Glomerular visceral epithelial cell (primary cell): ENCODE measurements around the gene CSHL1.

Experiments
- DNase-seq: peaks from one replicate; pipeline ENCODE4 v3.0.0-alpha.2; 2016; ENCODE audit errors: extremely low spot score

The CSHL1 gene

DNA sequence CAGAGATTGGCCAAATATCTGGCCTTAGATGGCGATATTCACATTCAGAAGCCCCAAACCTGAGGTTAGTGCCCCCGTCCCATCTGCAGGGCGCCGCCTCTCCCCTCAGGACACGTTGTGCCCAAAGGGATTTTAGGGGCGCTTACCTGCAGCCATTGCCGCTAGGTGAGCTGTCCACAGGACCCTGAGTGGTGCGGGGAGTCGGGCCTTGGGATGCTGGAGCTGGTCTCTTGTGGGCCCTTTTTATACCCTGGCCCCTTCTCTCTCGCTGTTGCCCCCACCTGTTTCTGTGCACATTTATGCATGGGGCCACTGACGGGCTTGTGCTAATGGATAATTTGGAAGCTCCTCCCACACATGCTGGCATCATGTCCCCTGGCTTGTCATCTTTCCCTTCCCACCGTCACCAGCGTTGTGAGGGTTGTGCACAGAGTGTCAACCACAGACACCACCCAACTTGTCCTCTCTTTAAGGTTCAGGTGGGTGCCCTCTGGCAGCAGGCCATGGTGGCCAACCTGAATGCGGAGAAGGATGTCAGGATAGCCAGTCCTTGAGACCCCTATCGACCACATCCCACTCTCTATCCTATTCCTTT, at the start of gene CSHL1:
CSHL1 (minus strand) TSS at position 218 of the 595 bp plus-strand sequence; CDS start at position 156, 62 bp downstream.
- no peak for DNase-seq

GRCh38 chr17:63960430-63960829, 49.4 kb upstream of the CSHL1 start:
- DNase-seq = no peak

DNA sequence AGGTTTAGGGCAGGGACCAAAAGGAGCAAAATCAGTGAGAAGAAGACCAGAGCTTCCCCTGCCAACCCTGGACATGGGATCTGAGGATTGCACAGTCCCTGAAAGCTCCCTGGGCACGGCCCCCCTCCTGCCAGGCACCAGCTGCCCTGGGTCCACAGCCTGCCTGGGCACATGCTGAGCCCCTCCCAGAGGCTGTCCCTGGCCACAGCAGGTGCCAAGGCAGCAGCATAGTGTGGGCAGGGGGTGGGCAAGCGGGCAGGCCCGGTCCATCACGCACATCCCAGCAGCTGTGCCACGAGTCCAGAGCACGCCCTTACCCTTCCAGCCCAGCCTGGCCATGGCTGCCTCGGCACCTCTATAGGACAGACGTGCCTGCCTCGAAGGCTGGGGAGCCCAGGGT, 48.9 kb upstream of the CSHL1 start:
- DNase-seq = no peak

GRCh38 chr17:63956296-63956920, 45.4 kb upstream of the CSHL1 start:
- DNase-seq = no peak

DNA sequence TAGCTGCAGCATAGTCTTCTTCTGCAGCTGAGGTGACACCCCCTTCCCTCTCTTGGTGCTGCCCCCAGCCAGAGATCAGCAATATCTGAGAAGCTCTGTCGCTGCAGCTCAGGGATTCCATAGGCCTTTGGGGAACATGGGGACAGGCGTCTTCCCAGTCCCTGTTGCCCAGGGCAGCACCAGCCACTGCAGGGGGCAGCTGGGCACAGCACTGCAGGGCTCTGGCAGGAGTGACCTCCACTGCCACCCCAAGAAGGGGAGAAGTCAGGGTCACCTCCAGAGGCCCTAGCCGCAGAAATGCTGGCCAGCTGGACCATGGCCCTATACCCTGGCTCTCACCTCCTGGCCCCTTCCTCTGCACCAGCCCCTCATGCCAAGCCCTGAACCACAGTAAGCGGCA, 44.7 kb upstream of the CSHL1 start:
- no peak for DNase-seq

- DNase-seq = no peak
Measured at GRCh38 chr17:63955232-63955631, 44.2 kb upstream of the CSHL1 start.

DNA sequence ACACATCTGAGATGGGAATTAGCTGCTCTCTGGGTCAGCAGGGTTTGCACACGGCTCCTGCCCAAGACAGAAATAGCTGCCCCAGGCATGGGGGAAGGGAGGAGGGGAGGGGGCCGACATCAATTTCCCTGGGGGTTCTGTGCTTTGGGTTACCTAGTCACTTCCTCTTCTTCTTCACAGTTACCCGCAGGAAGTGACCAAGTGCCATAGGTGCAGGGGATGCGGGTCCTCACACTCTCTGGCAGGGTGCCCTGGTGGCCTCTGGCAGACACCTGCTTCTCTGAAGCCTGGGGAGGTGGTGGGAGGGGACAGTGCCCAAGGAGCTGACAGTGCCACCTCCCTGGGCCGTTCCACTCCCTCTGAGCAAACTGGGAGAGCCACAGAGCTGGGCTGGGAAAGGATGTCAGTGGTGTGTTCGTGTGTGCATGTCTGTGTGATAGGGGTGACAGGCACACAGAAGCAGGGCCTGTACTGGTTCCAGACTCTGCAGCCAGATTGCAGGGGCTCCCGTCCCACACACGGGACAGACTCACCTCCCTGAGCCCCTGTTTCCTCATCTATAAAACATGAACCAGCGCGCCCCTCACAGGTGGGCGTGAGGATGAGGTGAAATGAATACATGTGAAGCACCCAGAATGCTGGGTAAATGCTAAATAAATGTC, 43.5 kb upstream of the CSHL1 start:
- no peak for DNase-seq

GRCh38 chr17:63950940-63951907, 40.2 kb upstream of the CSHL1 start:
- peak; percentile 16 for DNase-seq

DNA sequence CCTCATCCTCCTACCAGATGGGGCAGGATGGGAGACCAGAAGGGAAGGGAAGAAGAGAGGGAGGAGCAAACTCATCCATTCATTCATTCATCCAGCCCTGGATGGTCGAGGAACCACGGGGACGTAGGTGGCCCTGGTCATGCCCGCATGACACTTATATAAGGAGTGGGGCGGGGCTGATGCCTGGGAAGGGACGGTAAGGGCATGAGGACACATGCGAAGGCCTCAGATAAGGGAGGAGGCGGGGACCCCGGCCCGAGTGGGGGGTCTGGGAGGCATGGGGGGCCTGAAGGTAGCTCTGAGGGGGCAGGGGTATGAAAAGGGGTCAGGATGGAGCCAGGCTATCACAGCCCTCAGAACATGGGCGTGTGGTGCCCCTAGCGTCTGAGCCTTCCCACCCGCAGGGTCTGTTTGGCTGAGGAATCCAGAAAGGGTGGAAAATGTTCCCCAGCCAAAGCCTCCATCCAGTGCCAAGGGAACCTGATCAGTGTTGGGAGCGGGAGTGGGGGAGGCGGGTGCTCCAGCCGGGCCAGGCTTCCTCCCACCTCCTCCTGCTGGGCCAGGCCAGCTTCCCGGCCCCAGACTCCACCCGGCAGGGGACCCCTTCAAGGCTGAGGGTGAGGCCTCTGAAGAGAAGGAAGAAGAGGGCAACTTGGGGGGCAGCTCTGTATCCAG, 38.7 kb upstream of the CSHL1 start:
- no peak for DNase-seq

DNA sequence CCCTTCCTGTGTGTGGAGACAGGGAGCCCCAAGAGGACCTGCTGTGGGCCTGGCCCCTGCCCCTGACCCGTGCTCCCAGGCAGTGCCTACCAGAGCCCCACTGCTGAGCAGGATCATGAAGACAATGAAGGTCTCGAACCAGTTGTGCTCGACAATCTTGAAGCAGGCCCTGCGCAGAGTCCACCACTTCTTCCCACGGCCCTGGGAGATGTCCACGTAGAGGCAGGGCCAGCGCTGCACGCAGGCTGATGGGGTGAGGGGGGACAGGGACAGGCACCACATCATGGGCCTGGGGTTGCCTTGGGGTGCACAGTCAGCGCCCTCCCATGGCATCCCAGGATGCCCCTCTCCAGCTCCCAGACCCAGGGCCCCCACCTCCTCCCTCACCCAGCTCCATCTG, 37.5 kb upstream of the CSHL1 start:
- DNase-seq = no peak

- DNase-seq = no peak
Measured at GRCh38 chr17:63947711-63948330, 36.8 kb upstream of the CSHL1 start.

DNA sequence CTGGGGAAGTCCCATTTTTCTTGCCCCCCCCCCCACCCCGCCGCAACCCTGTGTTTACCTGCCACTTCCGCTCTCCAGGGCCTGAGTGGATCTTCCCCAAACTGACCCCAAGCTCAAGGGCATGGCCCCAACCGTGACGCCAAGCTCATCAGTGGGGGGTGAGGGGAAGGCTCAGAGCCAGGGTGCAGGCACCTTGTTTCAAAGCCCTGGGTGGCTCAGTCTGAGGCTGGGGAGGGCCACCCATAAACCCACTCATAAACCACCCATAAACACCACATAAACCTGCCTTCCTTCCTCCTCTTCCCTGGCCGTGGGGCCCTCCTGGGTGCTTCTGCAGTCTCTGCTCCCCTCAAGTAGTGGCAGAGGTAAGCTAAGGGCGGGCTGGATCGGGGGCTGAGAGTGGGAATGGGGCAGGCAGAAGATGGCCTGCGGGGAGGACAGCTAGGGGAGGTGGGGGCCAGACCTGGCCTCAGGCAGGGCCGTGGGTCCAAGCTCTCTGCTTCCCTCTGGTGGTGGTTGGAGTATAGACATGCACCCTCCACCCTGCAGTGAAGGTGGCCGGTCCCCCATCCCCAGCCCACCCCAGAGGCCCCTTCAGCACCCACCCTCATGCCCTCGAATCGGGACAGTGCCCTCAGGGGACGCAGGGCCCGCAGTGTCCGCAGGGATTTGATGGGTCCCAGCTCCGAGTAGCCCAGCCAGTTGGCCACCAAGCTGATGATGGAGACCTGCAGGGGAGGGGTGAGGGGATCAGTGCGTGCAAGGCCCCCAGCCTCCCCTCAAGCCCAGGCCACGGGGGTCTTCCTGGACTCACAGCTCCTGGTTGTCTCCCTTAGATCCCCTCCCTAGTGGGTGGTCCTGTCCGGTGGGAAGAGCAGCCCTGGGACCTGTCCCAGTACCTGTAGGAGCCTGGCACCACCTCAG, 35.6 kb upstream of the CSHL1 start:
- DNase-seq = peak; percentile 39

- no peak for DNase-seq
Measured at GRCh38 chr17:63945784-63946439, 34.9 kb upstream of the CSHL1 start.

- no peak for DNase-seq
Measured at GRCh38 chr17:63944736-63945499, 33.9 kb upstream of the CSHL1 start.

DNA sequence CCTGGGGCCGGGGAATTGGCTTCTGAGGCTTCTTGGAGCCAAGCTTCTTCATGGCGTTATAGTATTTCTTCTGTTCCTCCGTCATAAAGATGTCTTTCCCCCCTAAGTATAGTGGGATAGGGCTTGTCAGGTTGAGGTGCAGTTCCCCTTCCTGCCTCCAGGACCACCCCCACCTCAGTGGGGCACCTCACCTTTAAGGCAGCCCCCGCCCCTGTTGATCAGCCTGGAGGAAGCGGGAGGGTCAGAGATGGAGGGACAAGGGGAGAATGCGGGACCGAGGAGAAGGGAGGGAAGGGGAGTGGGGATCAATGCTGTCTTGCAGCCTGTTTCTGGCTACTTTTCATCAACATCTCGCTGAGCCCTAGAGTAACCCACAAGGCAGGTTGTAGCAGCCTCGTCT, 32.7 kb upstream of the CSHL1 start:
- no peak for DNase-seq

DNA sequence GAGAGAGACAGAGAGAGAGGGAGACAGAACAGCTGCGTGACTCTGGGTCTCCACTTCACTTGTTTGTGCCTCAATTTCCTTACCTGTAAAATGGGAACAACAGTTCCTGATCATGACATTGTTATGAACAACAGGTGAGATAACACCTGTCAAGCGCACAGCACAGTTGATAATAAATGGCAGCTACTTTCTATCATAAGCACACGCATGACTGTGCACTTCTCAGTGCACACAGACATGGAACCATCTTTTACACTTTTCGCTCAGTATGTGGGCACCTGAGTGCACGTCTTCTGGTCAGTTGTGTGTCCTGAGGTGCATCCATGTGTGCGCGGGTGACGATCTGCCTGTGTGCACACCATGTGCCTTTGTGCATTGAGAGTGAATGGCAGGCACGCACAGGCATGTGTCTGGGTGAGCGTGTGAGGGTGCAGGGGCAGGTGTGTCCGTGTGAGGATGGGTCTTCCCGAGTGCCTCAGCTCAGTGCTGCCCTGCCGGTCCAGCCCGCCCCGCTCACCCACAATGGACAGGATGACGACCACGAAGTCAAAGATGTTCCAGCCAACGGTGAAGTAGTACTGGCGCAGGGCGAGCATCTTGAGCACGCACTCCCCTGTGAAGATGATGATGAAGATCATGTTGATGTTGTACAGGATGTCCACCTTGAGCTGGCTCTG, 31.4 kb upstream of the CSHL1 start:
- DNase-seq = no peak

- DNase-seq = no peak
Measured at GRCh38 chr17:63941751-63942150, 30.7 kb upstream of the CSHL1 start.

GRCh38 chr17:63941162-63941561, 30.1 kb upstream of the CSHL1 start:
- no peak for DNase-seq
